NT2/D1 (cell line): ENCODE results near the gene SULT1B1.

Source experiments
- YY1 ChIP-seq: IDR thresholded peaks from 2 replicates; pipeline ENCODE4 v1.6.1; 2011; ENCODE audit not compliant: insufficient read length, insufficient read depth
- ZNF274 ChIP-seq: IDR thresholded peaks from 2 replicates; pipeline ENCODE4 v1.6.1; 2011; ENCODE audit warnings: mild to moderate bottlenecking, low read depth, low read length

GRCh38 chr4:69738872-69739271, 21.5 kb downstream of the SULT1B1 start:
- TF ChIP-seq ZNF274 (no peak), YY1 (no peak)
